ENCODE results near the gene TMEM132C. TPM values are rescaled to one million over a fixed set of nuclear protein-coding genes. Genes with fewer than 3 reads are reported as not detected.

Gene TMEM132C
- polyA plus RNA-seq, 2 donors: 0.43 to 0.65 TPM

GRCh38 chr12:128543971-128544370, 277.0 kb downstream of the TMEM132C start:
- 82 to 89% methylated on average over 25 of the region's 25 CpGs for WGBS, 2 donors
- H3K27ac ChIP-seq (ENCODE audit: low read depth in 2 of 2, low read length in 1 of 2): no peak overlapping the region
- no peaks in the 10 kb centered on the region for H3K36me3 ChIP-seq (ENCODE audit: control insufficient read depth in 2 of 2, insufficient read depth in 2 of 2, low read length in 1 of 2)
- H3K4me1 ChIP-seq (ENCODE audit: control insufficient read depth in 2 of 2, insufficient read depth in 2 of 2, low read length in 1 of 2): no peaks in the 10 kb centered on the region
- H3K9me3 ChIP-seq (ENCODE audit: control insufficient read depth in 2 of 2, insufficient read depth in 1 of 2, low read depth in 1 of 2, low read length in 1 of 2): peaks cover 5% of the 10 kb centered on the region in 2 donors
- no peaks in the 10 kb centered on the region for H3K27me3 ChIP-seq (ENCODE audit: control insufficient read depth in 1 of 2, insufficient read depth in 2 of 2, low read length in 2 of 2)
- H3K4me3 ChIP-seq (ENCODE audit: low read depth in 1 of 2, low read length in 2 of 2): no peak overlapping the region

DNA sequence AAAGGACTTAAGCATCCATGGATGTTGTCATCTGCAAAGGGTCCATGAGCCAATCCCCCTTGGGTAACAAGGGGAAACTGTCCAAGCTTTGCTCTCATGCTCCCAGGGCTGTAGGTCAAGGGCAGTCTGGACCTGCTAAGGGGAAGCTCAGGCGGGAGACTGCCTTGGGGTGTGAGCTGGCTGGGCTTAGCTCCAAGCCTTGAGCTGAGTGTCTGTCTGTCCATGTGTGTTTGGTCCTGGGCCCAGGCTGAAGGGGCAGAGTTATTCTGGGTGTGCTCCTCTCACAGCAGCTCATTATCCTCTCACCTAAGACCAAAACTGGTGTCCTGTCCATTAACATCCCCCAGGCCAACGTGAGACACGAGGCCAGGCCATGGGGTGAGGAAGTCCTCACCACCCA, 282.0 kb downstream of the TMEM132C start:
- Histone ChIP-seq H3K36me3 (ENCODE audit: control insufficient read depth in 2 of 2, insufficient read depth in 2 of 2, low read length in 1 of 2) (no peaks in the 10 kb centered on the region), H3K27ac (ENCODE audit: low read depth in 2 of 2, low read length in 1 of 2) (no peak overlapping the region), H3K4me1 (ENCODE audit: control insufficient read depth in 2 of 2, insufficient read depth in 2 of 2, low read length in 1 of 2) (no peaks in the 10 kb centered on the region), H3K27me3 (ENCODE audit: control insufficient read depth in 1 of 2, insufficient read depth in 2 of 2, low read length in 2 of 2) (no peaks in the 10 kb centered on the region), H3K9me3 (ENCODE audit: control insufficient read depth in 2 of 2, insufficient read depth in 1 of 2, low read depth in 1 of 2, low read length in 1 of 2) (peaks cover 6 to 8% of the 10 kb centered on the region in 2 donors), H3K4me3 (ENCODE audit: low read depth in 1 of 2, low read length in 2 of 2) (no peak overlapping the region)
- WGBS, 2 donors: 69 to 73% methylated on average over 3 of the region's 3 CpGs

GRCh38 chr12:128549601-128550218, 282.7 kb downstream of the TMEM132C start:
- Histone ChIP-seq H3K4me3 (ENCODE audit: low read depth in 1 of 2, low read length in 2 of 2) (no peak overlapping the region), H3K27me3 (ENCODE audit: control insufficient read depth in 1 of 2, insufficient read depth in 2 of 2, low read length in 2 of 2) (no peaks in the 10 kb centered on the region), H3K27ac (ENCODE audit: low read depth in 2 of 2, low read length in 1 of 2) (no peak overlapping the region), H3K36me3 (ENCODE audit: control insufficient read depth in 2 of 2, insufficient read depth in 2 of 2, low read length in 1 of 2) (no peaks in the 10 kb centered on the region), H3K4me1 (ENCODE audit: control insufficient read depth in 2 of 2, insufficient read depth in 2 of 2, low read length in 1 of 2) (no peaks in the 10 kb centered on the region), H3K9me3 (ENCODE audit: control insufficient read depth in 2 of 2, insufficient read depth in 1 of 2, low read depth in 1 of 2, low read length in 1 of 2) (peaks cover 6 to 8% of the 10 kb centered on the region in 2 donors)
- 54 to 61% methylated on average over 13 of the region's 13 CpGs for WGBS, 2 donors

DNA sequence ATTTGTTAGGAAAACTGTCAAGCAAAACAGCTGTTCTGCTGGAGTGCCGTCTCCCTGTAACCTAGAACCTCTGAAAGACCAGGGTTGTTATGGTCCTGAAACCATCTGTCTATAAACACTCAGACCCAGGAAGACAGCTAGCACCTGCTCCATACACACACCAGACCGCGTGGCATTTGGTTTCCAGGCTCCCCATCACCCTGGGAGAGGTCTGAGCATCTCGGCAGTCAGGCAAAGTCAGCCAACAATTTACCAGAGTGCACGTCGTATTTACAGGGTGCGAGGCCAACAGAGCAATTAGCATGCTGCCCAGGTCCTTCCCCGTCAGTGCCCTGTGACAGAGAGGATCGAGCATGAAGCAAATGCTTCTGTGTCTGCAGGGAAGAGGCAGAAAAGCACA, 284.3 kb downstream of the TMEM132C start:
- no peaks in the 10 kb centered on the region for H3K4me1 ChIP-seq (ENCODE audit: control insufficient read depth in 2 of 2, insufficient read depth in 2 of 2, low read length in 1 of 2)
- no peaks in the 10 kb centered on the region for H3K36me3 ChIP-seq (ENCODE audit: control insufficient read depth in 2 of 2, insufficient read depth in 2 of 2, low read length in 1 of 2)
- 25 to 27% methylated on average over 9 of the region's 9 CpGs for WGBS, 2 donors
- H3K27ac ChIP-seq (ENCODE audit: low read depth in 2 of 2, low read length in 1 of 2): no peak overlapping the region
- H3K9me3 ChIP-seq (ENCODE audit: control insufficient read depth in 2 of 2, insufficient read depth in 1 of 2, low read depth in 1 of 2, low read length in 1 of 2): peaks cover 6 to 8% of the 10 kb centered on the region in 2 donors
- H3K4me3 ChIP-seq (ENCODE audit: low read depth in 1 of 2, low read length in 2 of 2): no peak overlapping the region
- H3K27me3 ChIP-seq (ENCODE audit: control insufficient read depth in 1 of 2, insufficient read depth in 2 of 2, low read length in 2 of 2): no peaks in the 10 kb centered on the region

DNA sequence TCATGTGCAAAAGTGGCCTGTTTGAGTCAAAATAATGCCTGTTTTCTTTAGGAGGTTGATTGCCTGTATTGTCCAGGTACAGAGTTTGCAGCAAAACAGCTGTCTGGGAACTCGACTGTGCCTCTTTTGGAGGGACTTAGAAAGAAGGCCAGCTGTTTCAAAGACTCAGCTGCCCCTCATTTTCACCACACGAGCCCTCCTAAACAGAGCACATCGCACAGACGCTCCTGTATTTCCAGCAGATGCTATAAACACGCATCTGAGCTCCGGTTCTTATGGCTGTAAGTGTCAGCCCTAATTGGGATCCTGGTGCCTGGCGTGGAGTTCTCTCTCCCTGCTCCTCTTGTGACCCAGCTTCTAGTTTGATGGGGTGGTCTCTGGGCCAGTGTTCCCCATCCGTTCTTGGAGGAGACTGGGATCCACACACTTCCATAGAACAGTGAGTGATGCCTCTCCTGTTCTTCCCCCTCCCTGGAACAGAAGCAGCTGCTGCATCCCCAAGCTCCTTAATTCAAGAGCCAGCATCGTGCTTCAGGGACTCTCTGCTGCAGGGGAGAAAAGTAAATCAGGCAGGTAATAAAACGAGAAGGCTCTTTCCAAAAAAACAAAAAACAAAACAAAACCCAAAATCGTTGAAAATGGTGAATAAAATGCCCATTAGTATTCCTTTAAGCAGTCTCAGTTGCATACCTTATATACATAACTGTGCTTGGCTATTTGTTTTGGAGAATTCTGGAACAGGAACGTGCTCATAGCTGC, 287.8 kb downstream of the TMEM132C start:
- Histone ChIP-seq H3K4me1 (ENCODE audit: control insufficient read depth in 2 of 2, insufficient read depth in 2 of 2, low read length in 1 of 2) (no peaks in the 10 kb centered on the region), H3K27ac (ENCODE audit: low read depth in 2 of 2, low read length in 1 of 2) (no peak overlapping the region), H3K9me3 (ENCODE audit: control insufficient read depth in 2 of 2, insufficient read depth in 1 of 2, low read depth in 1 of 2, low read length in 1 of 2) (peaks cover 4 to 8% of the 10 kb centered on the region in 2 donors), H3K36me3 (ENCODE audit: control insufficient read depth in 2 of 2, insufficient read depth in 2 of 2, low read length in 1 of 2) (no peaks in the 10 kb centered on the region), H3K4me3 (ENCODE audit: low read depth in 1 of 2, low read length in 2 of 2) (no peak overlapping the region), H3K27me3 (ENCODE audit: control insufficient read depth in 1 of 2, insufficient read depth in 2 of 2, low read length in 2 of 2) (no peaks in the 10 kb centered on the region)
- WGBS, 2 donors: 54 to 58% methylated on average over 12 of the region's 12 CpGs

GRCh38 chr12:128557231-128557630, 290.3 kb downstream of the TMEM132C start:
- Histone ChIP-seq H3K4me1 (ENCODE audit: control insufficient read depth in 2 of 2, insufficient read depth in 2 of 2, low read length in 1 of 2) (no peaks in the 10 kb centered on the region), H3K4me3 (ENCODE audit: low read depth in 1 of 2, low read length in 2 of 2) (no peak overlapping the region), H3K27ac (ENCODE audit: low read depth in 2 of 2, low read length in 1 of 2) (no peak overlapping the region), H3K9me3 (ENCODE audit: control insufficient read depth in 2 of 2, insufficient read depth in 1 of 2, low read depth in 1 of 2, low read length in 1 of 2) (peaks cover 4 to 7% of the 10 kb centered on the region in 2 donors), H3K27me3 (ENCODE audit: control insufficient read depth in 1 of 2, insufficient read depth in 2 of 2, low read length in 2 of 2) (no peaks in the 10 kb centered on the region), H3K36me3 (ENCODE audit: control insufficient read depth in 2 of 2, insufficient read depth in 2 of 2, low read length in 1 of 2) (no peaks in the 10 kb centered on the region)
- 53 to 76% methylated on average over 1 of the region's 1 CpG for WGBS, 2 donors

DNA sequence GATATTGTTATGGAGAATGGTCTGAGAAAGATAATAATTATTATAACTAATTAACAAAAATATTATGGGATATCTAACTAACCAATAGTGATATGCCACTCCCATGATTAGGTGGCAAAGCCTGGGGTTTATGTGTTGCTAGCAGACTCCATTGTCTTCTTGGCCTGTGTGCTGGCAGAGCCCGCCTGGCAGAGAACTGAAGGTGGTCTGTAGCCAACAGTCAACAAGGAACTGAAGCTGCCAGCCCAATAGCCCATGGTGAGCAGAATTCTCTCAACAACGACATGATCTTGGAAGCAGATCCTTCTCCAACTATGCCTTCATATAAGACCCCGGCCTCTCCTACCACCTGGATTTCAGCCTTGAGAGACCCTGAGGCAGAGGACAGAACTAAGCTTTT, 298.0 kb downstream of the TMEM132C start:
- 83 to 87% methylated on average over 3 of the region's 3 CpGs for WGBS, 2 donors
- no peaks in the 10 kb centered on the region for H3K4me1 ChIP-seq (ENCODE audit: control insufficient read depth in 2 of 2, insufficient read depth in 2 of 2, low read length in 1 of 2)
- H3K4me3 ChIP-seq (ENCODE audit: low read depth in 1 of 2, low read length in 2 of 2): no peak overlapping the region
- H3K27me3 ChIP-seq (ENCODE audit: control insufficient read depth in 1 of 2, insufficient read depth in 2 of 2, low read length in 2 of 2): no peaks in the 10 kb centered on the region
- no peak overlapping the region for H3K27ac ChIP-seq (ENCODE audit: low read depth in 2 of 2, low read length in 1 of 2)
- H3K9me3 ChIP-seq (ENCODE audit: control insufficient read depth in 2 of 2, insufficient read depth in 1 of 2, low read depth in 1 of 2, low read length in 1 of 2): peaks cover 8% of the 10 kb centered on the region in 2 donors
- no peaks in the 10 kb centered on the region for H3K36me3 ChIP-seq (ENCODE audit: control insufficient read depth in 2 of 2, insufficient read depth in 2 of 2, low read length in 1 of 2)

DNA sequence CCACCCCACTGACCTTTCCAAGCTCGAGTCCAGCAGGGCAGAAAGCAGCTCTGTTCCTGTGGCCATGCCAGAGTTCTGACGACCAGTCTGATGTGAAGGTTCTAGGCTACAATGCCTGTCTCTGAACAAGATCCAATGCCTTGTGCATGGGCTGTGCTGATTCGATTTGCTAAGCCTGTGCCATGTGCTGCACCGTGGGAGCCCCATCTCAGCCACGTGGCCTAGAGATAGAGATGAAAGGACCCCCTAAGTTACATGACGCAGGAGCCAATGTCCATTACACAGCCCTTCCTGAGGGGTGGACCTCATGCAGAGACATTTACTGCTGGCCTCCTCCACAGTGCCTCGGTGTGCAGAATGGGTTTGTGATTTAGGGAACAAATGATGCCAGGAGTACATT, 300.8 kb downstream of the TMEM132C start:
- Histone ChIP-seq H3K9me3 (ENCODE audit: control insufficient read depth in 2 of 2, insufficient read depth in 1 of 2, low read depth in 1 of 2, low read length in 1 of 2) (peaks cover 11 to 12% of the 10 kb centered on the region in 2 donors), H3K4me3 (ENCODE audit: low read depth in 1 of 2, low read length in 2 of 2) (no peak overlapping the region), H3K27me3 (ENCODE audit: control insufficient read depth in 1 of 2, insufficient read depth in 2 of 2, low read length in 2 of 2) (no peaks in the 10 kb centered on the region), H3K4me1 (ENCODE audit: control insufficient read depth in 2 of 2, insufficient read depth in 2 of 2, low read length in 1 of 2) (no peaks in the 10 kb centered on the region), H3K27ac (ENCODE audit: low read depth in 2 of 2, low read length in 1 of 2) (no peak overlapping the region), H3K36me3 (ENCODE audit: control insufficient read depth in 2 of 2, insufficient read depth in 2 of 2, low read length in 1 of 2) (no peaks in the 10 kb centered on the region)
- WGBS, 2 donors: 64 to 69% methylated on average over 7 of the region's 7 CpGs

GRCh38 chr12:128570191-128571065, 303.5 kb downstream of the TMEM132C start:
- Histone ChIP-seq H3K36me3 (ENCODE audit: control insufficient read depth in 2 of 2, insufficient read depth in 2 of 2, low read length in 1 of 2) (no peaks in the 10 kb centered on the region), H3K4me3 (ENCODE audit: low read depth in 1 of 2, low read length in 2 of 2) (no peak overlapping the region), H3K4me1 (ENCODE audit: control insufficient read depth in 2 of 2, insufficient read depth in 2 of 2, low read length in 1 of 2) (no peaks in the 10 kb centered on the region), H3K27me3 (ENCODE audit: control insufficient read depth in 1 of 2, insufficient read depth in 2 of 2, low read length in 2 of 2) (no peaks in the 10 kb centered on the region), H3K9me3 (ENCODE audit: control insufficient read depth in 2 of 2, insufficient read depth in 1 of 2, low read depth in 1 of 2, low read length in 1 of 2) (peaks cover 8 to 10% of the 10 kb centered on the region in 2 donors), H3K27ac (ENCODE audit: low read depth in 2 of 2, low read length in 1 of 2) (no peak overlapping the region)
- WGBS, 2 donors: 38 to 48% methylated on average over 11 of the region's 11 CpGs
